ENCODE data around the gene ABTB2.

The ABTB2 gene

DNA sequence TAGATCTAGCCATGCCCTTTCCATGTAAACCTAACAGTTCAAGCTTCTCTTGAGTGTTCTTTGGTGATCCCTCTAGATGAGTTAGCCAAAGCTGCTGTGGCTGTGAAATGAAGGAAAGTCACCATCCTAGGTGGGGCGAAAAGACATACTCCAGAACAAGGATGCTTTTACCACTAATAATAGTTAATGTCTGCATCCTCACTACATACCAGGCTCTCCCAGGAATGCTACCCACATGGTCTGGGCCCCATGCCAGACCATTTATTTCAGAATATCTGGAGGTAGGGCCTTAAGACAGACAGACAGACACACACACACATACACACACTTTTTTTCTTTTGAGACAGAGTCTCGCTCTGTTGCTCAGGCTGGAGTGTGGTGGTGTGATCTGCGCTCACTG is 14.7 kb downstream of the ABTB2 start:
- H3K27ac ChIP-seq, result no peak overlapping the region
- no peak for TF ChIP-seq ZFX (IDR thresholded peaks at IDR 0.05)
- TF ChIP-seq, protein P1, sequence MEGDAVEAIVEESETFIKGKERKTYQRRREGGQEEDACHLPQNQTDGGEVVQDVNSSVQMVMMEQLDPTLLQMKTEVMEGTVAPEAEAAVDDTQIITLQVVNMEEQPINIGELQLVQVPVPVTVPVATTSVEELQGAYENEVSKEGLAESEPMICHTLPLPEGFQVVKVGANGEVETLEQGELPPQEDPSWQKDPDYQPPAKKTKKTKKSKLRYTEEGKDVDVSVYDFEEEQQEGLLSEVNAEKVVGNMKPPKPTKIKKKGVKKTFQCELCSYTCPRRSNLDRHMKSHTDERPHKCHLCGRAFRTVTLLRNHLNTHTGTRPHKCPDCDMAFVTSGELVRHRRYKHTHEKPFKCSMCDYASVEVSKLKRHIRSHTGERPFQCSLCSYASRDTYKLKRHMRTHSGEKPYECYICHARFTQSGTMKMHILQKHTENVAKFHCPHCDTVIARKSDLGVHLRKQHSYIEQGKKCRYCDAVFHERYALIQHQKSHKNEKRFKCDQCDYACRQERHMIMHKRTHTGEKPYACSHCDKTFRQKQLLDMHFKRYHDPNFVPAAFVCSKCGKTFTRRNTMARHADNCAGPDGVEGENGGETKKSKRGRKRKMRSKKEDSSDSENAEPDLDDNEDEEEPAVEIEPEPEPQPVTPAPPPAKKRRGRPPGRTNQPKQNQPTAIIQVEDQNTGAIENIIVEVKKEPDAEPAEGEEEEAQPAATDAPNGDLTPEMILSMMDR (conservative IDR thresholded peaks at IDR 0.05), result no peak

DNA sequence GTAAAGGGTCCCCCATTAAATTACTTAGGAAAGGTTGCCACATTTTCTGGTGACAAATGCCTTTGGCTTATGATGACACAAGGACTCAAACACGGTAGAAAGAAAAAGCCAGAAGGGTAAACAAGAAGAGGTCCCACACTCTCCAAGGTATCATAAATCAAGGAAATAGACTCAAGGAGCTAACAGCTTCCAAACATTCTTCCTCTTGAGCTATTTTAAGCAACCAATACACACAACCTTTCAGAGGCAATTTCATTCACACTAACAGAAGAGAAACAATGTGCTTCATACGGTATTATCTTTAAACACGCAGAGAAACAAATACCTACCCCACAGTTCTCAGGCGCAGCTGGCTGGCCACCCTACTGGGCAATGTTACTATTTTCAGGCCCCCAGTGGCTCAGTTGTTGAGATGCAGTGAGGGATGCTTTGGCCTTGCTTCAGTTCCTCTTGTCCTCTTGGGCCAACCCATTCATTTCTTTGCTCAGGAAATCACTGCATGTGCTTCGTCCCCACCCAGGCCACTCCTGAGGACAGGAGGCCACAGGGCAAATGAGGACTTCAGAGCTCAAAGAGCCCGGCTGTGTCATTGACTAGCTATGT is 15.8 kb downstream of the ABTB2 start:
- H3K27ac ChIP-seq, result no peak overlapping the region
- no peak for TF ChIP-seq ZFX (IDR thresholded peaks at IDR 0.05)

DNA sequence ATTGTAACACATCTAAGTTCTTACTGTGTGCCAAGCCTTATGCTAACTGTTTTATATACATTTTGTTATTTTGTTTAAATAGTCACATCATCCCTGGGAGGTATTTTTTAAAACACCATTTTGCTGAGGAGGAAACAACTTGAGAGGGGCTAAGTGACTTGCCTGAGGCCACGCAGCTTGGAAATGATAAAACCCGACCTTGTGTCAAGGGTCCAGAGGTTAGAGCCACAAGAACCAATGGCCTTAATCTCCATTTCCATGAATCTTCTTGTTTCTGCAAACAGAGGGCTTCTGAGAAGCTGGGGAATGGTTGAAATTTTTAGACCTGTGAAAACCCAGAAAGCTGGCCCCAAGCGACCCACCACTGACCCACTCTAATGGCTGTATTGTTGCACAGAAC is 16.7 kb downstream of the ABTB2 start:
- TF ChIP-seq, protein P1 (conservative IDR thresholded peaks at IDR 0.05), result no peak
- TF ChIP-seq ZFX (IDR thresholded peaks at IDR 0.05), result no peak
- H3K27ac ChIP-seq, result no peak overlapping the region

DNA sequence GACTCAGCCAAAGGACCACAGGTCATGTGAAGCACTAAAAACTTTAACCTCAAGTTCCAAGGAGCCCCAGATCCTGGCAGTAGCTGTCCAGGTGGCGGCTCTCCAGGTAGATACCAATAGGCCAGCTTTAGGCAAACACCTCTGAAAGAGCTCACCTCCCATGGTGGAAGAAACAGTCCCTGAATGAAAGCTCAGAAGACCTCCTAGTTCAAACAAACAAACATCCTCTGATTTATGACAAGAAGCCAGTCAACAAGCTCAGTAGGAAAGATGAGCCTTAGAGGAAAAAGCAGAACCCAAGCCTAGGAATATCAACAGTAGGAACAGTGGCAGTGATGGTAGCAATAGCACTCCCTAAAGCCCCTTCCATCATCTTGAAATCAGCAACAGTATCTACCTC is 17.2 kb downstream of the ABTB2 start:
- no peak overlapping the region for H3K27ac ChIP-seq
- TF ChIP-seq, protein P1 (conservative IDR thresholded peaks at IDR 0.05), result no peak
- TF ChIP-seq ZFX (IDR thresholded peaks at IDR 0.05), result no peak

DNA sequence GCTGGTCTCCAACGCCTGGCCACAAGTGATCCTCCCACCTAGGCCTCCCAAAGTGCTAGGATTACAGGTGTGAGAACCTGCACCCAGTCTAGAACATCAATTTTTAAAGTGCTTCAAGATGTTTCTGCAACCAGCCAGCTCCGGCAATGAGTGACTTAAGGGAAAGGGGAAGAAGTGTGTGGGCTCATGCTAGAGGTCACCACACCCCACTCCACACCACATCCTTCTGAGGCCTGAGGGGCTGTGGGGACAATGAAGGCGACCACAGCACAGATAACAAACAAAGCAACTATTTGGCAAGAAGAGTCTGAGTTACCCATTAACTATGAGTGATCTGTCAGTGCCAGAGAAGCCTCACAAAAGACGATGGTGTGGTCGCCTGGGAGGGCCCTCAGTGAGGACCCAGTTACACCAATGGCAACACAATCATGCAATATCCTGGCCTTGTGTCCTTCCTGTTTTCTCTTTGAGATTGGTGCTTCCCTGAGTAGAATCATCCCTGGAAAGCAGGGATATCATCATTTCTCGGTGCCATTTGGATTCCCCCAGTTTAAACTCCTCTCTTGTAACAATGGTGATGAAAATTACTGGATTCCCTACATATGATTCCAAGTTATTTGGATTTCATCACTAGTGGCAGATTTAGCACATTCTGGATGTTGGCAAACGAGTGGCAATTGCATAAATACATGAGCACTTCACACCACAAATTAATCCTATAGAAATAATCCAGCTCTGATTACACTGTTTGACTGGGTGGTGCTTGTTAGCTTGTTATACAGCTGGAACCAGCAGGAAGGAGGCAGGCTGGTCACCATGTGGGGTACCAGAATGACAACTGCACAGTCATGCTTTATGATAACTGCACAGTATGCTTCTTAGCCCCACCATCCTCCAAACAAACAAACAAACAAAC is 18.4 kb downstream of the ABTB2 start:
- no peak overlapping the region for H3K27ac ChIP-seq
- TF ChIP-seq, protein P1 (conservative IDR thresholded peaks at IDR 0.05), result no peak
- TF ChIP-seq ZFX (IDR thresholded peaks at IDR 0.05), result no peak

DNA sequence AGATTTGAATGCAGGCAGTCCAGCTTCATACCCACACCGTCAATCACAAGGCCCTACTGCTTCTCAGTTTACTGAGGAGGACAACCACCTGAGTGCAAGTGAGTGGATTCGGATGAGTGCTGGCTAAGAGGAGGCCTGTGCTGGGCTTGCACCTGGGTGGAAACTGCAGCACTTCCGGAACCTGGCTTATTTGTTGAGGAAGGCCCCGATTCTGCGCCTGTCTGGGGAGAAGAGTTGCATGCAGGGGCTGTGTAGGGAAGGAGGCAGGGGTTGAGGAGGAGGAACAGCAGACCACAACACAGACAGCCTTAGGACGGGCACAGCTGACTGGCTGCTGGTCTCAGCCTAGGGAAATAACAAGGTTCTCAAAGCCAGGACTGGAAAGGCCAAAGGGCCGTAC is 20.8 kb downstream of the ABTB2 start:
- TF ChIP-seq ZFX (IDR thresholded peaks at IDR 0.05), result no peak
- TF ChIP-seq, protein P1 (conservative IDR thresholded peaks at IDR 0.05), result no peak
- H3K27ac ChIP-seq, result no peak overlapping the region

DNA sequence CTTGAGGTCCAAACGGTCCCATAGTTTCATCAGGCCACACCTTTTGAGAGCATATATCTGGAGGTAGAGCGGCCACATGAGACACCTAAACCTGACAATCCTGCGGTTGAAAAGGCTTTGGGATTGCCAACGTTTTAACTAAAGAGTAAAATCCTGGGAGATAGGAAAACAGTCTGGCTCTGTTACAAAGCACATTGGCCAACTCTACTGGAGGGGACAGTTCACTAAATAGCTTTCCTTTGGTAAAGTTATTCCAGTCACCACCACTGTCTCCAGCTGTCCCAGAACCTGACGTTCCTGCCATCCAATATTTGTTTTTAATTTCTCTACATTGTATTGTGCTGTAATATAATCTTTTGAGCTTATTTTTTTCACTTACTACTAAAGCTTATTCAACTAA is 22.0 kb downstream of the ABTB2 start:
- H3K27ac ChIP-seq, result no peak overlapping the region
- TF ChIP-seq, protein P1 (conservative IDR thresholded peaks at IDR 0.05), result no peak
- no peak for TF ChIP-seq ZFX (IDR thresholded peaks at IDR 0.05)
